ENCODE data around the gene CFDP1.
"Not testable (repeated sequence)": the region's sequence is repeated elsewhere in the genome, so short reads cannot be mapped to it uniquely, and the experiment has no call there.

The CFDP1 gene

GRCh38 chr16:75472908-75473877 is 39.9 kb upstream of the CFDP1 start:
- Histone ChIP-seq H3K27me3 (replicated peaks; ENCODE audit: control insufficient read depth, insufficient read depth, low read length, poor library complexity, severe bottlenecking) (no peaks in the 10 kb centered on the region), H3K9me3 (ENCODE audit: control insufficient read depth, low read length) (no peaks in the 10 kb centered on the region), H3K4me1 (ENCODE audit: control insufficient read depth, insufficient read depth, low read length, poor library complexity, severe bottlenecking) (no peaks in the 10 kb centered on the region), H3K27ac (ENCODE audit: insufficient read depth, low read length, poor library complexity, severe bottlenecking) (no peak overlapping the region), H3K4me3 (ENCODE audit: insufficient read depth, low read depth, low read length, poor library complexity, severe bottlenecking) (no peak overlapping the region), H3K36me3 (ENCODE audit: control insufficient read depth, insufficient read depth, low read length) (no peaks in the 10 kb centered on the region)
- DNase-seq, result no peak

- no peaks in the 10 kb centered on the region for H3K9me3 ChIP-seq (ENCODE audit: control insufficient read depth, low read length)
- no peak overlapping the region for H3K27ac ChIP-seq (ENCODE audit: insufficient read depth, low read length, poor library complexity, severe bottlenecking)
- no peak overlapping the region for H3K4me3 ChIP-seq (ENCODE audit: insufficient read depth, low read depth, low read length, poor library complexity, severe bottlenecking)
- no peaks in the 10 kb centered on the region for H3K36me3 ChIP-seq (ENCODE audit: control insufficient read depth, insufficient read depth, low read length)
- H3K27me3 ChIP-seq (replicated peaks; ENCODE audit: control insufficient read depth, insufficient read depth, low read length, poor library complexity, severe bottlenecking), result no peaks in the 10 kb centered on the region
- DNase-seq, result peak in 2 of 3 donors; percentile 4 to 6
- H3K4me1 ChIP-seq (ENCODE audit: control insufficient read depth, insufficient read depth, low read length, poor library complexity, severe bottlenecking), result no peaks in the 10 kb centered on the region
Measured at GRCh38 chr16:75471723-75472633, 38.7 kb upstream of the CFDP1 start.

GRCh38 chr16:75466760-75467159 is 33.5 kb upstream of the CFDP1 start:
- H3K9me3 ChIP-seq (ENCODE audit: control insufficient read depth, low read length), result no peaks in the 10 kb centered on the region
- H3K4me3 ChIP-seq (ENCODE audit: insufficient read depth, low read depth, low read length, poor library complexity, severe bottlenecking), result no peak overlapping the region
- H3K27me3 ChIP-seq (replicated peaks; ENCODE audit: control insufficient read depth, insufficient read depth, low read length, poor library complexity, severe bottlenecking), result no peaks in the 10 kb centered on the region
- H3K36me3 ChIP-seq (ENCODE audit: control insufficient read depth, insufficient read depth, low read length), result no peaks in the 10 kb centered on the region
- no peaks in the 10 kb centered on the region for H3K4me1 ChIP-seq (ENCODE audit: control insufficient read depth, insufficient read depth, low read length, poor library complexity, severe bottlenecking)
- no peak for DNase-seq
- no peak overlapping the region for H3K27ac ChIP-seq (ENCODE audit: insufficient read depth, low read length, poor library complexity, severe bottlenecking)

- no peaks in the 10 kb centered on the region for H3K9me3 ChIP-seq (ENCODE audit: control insufficient read depth, low read length)
- H3K27me3 ChIP-seq (replicated peaks; ENCODE audit: control insufficient read depth, insufficient read depth, low read length, poor library complexity, severe bottlenecking), result no peaks in the 10 kb centered on the region
- H3K4me1 ChIP-seq (ENCODE audit: control insufficient read depth, insufficient read depth, low read length, poor library complexity, severe bottlenecking), result peaks cover 9% of the 10 kb centered on the region
- H3K36me3 ChIP-seq (ENCODE audit: control insufficient read depth, insufficient read depth, low read length), result no peaks in the 10 kb centered on the region
- peak within 1 kb of the TSS; percentile 85 for H3K4me3 ChIP-seq (ENCODE audit: insufficient read depth, low read depth, low read length, poor library complexity, severe bottlenecking)
- H3K27ac ChIP-seq (ENCODE audit: insufficient read depth, low read length, poor library complexity, severe bottlenecking), result peak within 1 kb of the TSS; percentile 98
- DNase-seq, result peak; percentile 96 to 97 (median 96)
Measured at GRCh38 chr16:75464122-75464918, 31.0 kb upstream of the CFDP1 start, which contains the start of gene TMEM170A. TMEM170A (minus strand) TSS chr16:75464689; CDS start chr16:75464600, 89 bp downstream.

GRCh38 chr16:75463389-75464121 is 30.3 kb upstream of the CFDP1 start:
- not testable (repeated sequence) for DNase-seq; H3K27me3 ChIP-seq (replicated peaks; ENCODE audit: control insufficient read depth, insufficient read depth, low read length, poor library complexity, severe bottlenecking); H3K4me1 ChIP-seq (ENCODE audit: control insufficient read depth, insufficient read depth, low read length, poor library complexity, severe bottlenecking); H3K36me3 ChIP-seq (ENCODE audit: control insufficient read depth, insufficient read depth, low read length); H3K9me3 ChIP-seq (ENCODE audit: control insufficient read depth, low read length)
- H3K4me3 ChIP-seq (ENCODE audit: insufficient read depth, low read depth, low read length, poor library complexity, severe bottlenecking), result peak overlapping the region; percentile 85
- peak overlapping the region; percentile 98 for H3K27ac ChIP-seq (ENCODE audit: insufficient read depth, low read length, poor library complexity, severe bottlenecking)

GRCh38 chr16:75462806-75463205 is 29.5 kb upstream of the CFDP1 start:
- Histone ChIP-seq H3K36me3 (ENCODE audit: control insufficient read depth, insufficient read depth, low read length) (no peaks in the 10 kb centered on the region), H3K9me3 (ENCODE audit: control insufficient read depth, low read length) (no peaks in the 10 kb centered on the region), H3K4me1 (ENCODE audit: control insufficient read depth, insufficient read depth, low read length, poor library complexity, severe bottlenecking) (peaks cover 9% of the 10 kb centered on the region), H3K4me3 (ENCODE audit: insufficient read depth, low read depth, low read length, poor library complexity, severe bottlenecking) (peak overlapping the region; percentile 85), H3K27ac (ENCODE audit: insufficient read depth, low read length, poor library complexity, severe bottlenecking) (no peak overlapping the region), H3K27me3 (replicated peaks; ENCODE audit: control insufficient read depth, insufficient read depth, low read length, poor library complexity, severe bottlenecking) (no peaks in the 10 kb centered on the region)
- no peak for DNase-seq

- Histone ChIP-seq H3K4me3 (ENCODE audit: insufficient read depth, low read depth, low read length, poor library complexity, severe bottlenecking) (no peak overlapping the region), H3K27ac (ENCODE audit: insufficient read depth, low read length, poor library complexity, severe bottlenecking) (no peak overlapping the region)
- DNase-seq, result no peak
Measured at GRCh38 chr16:75461575-75461974, 28.3 kb upstream of the CFDP1 start.

GRCh38 chr16:75460446-75460845 is 27.1 kb upstream of the CFDP1 start:
- H3K9me3 ChIP-seq (ENCODE audit: control insufficient read depth, low read length), result no peaks in the 10 kb centered on the region
- H3K4me1 ChIP-seq (ENCODE audit: control insufficient read depth, insufficient read depth, low read length, poor library complexity, severe bottlenecking), result peaks cover 9% of the 10 kb centered on the region
- H3K27me3 ChIP-seq (replicated peaks; ENCODE audit: control insufficient read depth, insufficient read depth, low read length, poor library complexity, severe bottlenecking), result no peaks in the 10 kb centered on the region
- H3K4me3 ChIP-seq (ENCODE audit: insufficient read depth, low read depth, low read length, poor library complexity, severe bottlenecking), result no peak overlapping the region
- no peaks in the 10 kb centered on the region for H3K36me3 ChIP-seq (ENCODE audit: control insufficient read depth, insufficient read depth, low read length)
- DNase-seq, result no peak
- H3K27ac ChIP-seq (ENCODE audit: insufficient read depth, low read length, poor library complexity, severe bottlenecking), result no peak overlapping the region

More at GRCh38 chr16:75461575-75461974, 28.3 kb upstream of the CFDP1 start:
- Histone ChIP-seq H3K9me3 (ENCODE audit: control insufficient read depth, low read length) (no peaks in the 10 kb centered on the region), H3K27me3 (replicated peaks; ENCODE audit: control insufficient read depth, insufficient read depth, low read length, poor library complexity, severe bottlenecking) (no peaks in the 10 kb centered on the region), H3K36me3 (ENCODE audit: control insufficient read depth, insufficient read depth, low read length) (no peaks in the 10 kb centered on the region), H3K4me1 (ENCODE audit: control insufficient read depth, insufficient read depth, low read length, poor library complexity, severe bottlenecking) (peaks cover 9% of the 10 kb centered on the region)

GRCh38 chr16:75459691-75460090 is 26.4 kb upstream of the CFDP1 start:
- H3K4me3 ChIP-seq (ENCODE audit: insufficient read depth, low read depth, low read length, poor library complexity, severe bottlenecking), result no peak overlapping the region
- H3K9me3 ChIP-seq (ENCODE audit: control insufficient read depth, low read length), result no peaks in the 10 kb centered on the region
- no peaks in the 10 kb centered on the region for H3K36me3 ChIP-seq (ENCODE audit: control insufficient read depth, insufficient read depth, low read length)
- H3K27ac ChIP-seq (ENCODE audit: insufficient read depth, low read length, poor library complexity, severe bottlenecking), result no peak overlapping the region
- no peak for DNase-seq
- peaks cover 9% of the 10 kb centered on the region for H3K4me1 ChIP-seq (ENCODE audit: control insufficient read depth, insufficient read depth, low read length, poor library complexity, severe bottlenecking)
- H3K27me3 ChIP-seq (replicated peaks; ENCODE audit: control insufficient read depth, insufficient read depth, low read length, poor library complexity, severe bottlenecking), result no peaks in the 10 kb centered on the region
